Lung (tissue), 12 donors: ENCODE results near the gene ARHGAP19. TPM values are rescaled to one million over a fixed set of nuclear protein-coding genes. Genes with fewer than 3 reads are reported as not detected.

Source experiments
- ATAC-seq: fragments of 200-7000 bp; cut with Tn5 transposase; one replicate; pipeline ENCODE4 v1.9.1; 2020; ENCODE audit warnings: moderate number of reproducible peaks; ENCODE audit not compliant: insufficient read depth, low FRiP score
- DNase-seq, 3 donors: peaks; one replicate each; pipeline ENCODE4 v3.0.0-alpha.2; 2013 to 2017
- H3K27ac ChIP-seq, 2 donors: one replicate each; pipeline ENCODE4 v1.5.1; 2013; ENCODE audit warnings: mild to moderate bottlenecking in 2 of 2, moderate library complexity in 2 of 2, control low read depth in 1 of 2, inconsistent platforms in 1 of 2, low read depth in 1 of 2, low read length in 1 of 2
- H3K27me3 ChIP-seq, 3 donors: one replicate each; pipeline ENCODE4 v1.5.1; 2013; ENCODE audit warnings: low read length in 2 of 3; ENCODE audit not compliant: control insufficient read depth in 3 of 3, insufficient read depth in 3 of 3
- H3K36me3 ChIP-seq, 4 donors: one replicate each; pipeline ENCODE4 v1.5.1; 2013; ENCODE audit warnings: low read length in 4 of 4, mild to moderate bottlenecking in 1 of 4, moderate library complexity in 1 of 4; ENCODE audit not compliant: control insufficient read depth in 4 of 4, insufficient read depth in 4 of 4
- H3K4me1 ChIP-seq, 5 donors: one replicate each; pipeline ENCODE4 v1.5.1; 2013; ENCODE audit warnings: low read length in 5 of 5, mild to moderate bottlenecking in 2 of 5, moderate library complexity in 1 of 5; ENCODE audit not compliant: control insufficient read depth in 5 of 5, insufficient read depth in 5 of 5
- H3K4me3 ChIP-seq: one replicate; pipeline ENCODE4 v1.5.1; 2013; ENCODE audit warnings: mild to moderate bottlenecking, control low read depth, moderate library complexity
- H3K9ac ChIP-seq, 2 donors: one replicate each; pipeline ENCODE4 v1.5.1; 2013; ENCODE audit warnings: low read length in 2 of 2, control low read depth in 1 of 2; ENCODE audit not compliant: insufficient read depth in 1 of 2
- H3K9me3 ChIP-seq, 4 donors: one replicate each; pipeline ENCODE4 v1.5.1; 2013; ENCODE audit warnings: low read length in 3 of 4, mild to moderate bottlenecking in 1 of 4, moderate library complexity in 1 of 4; ENCODE audit not compliant: control insufficient read depth in 4 of 4, insufficient read depth in 3 of 4
- CTCF ChIP-seq: IDR thresholded peaks from 2 replicates; pipeline ENCODE4 v1.5.1; 2012; ENCODE audit warnings: mild to moderate bottlenecking; ENCODE audit errors: control extremely low read depth, extremely low read depth
- WGBS, 2 donors: extraction: QIAGEN DNeasy Blood & Tissue Kit; methylation state at CpG; one replicate each; pipeline ENCODE4 v1.1.7; 2013; 5-methylcytosine and 5-hydroxymethylcytosine counted together
- polyA plus RNA-seq, 2 donors: library from polyadenylated mRNA; stranded (reverse); fragments of 200-250 nt; gene quantifications; one replicate each; pipeline ENCODE4 v1.2.1, GENCODE V29; 2013
- total RNA-seq, 2 donors: library from RNA; depleted of rRNA in 1 of 2; stranded (reverse); fragments of >200 nt in 1 of 2; gene quantifications; one replicate each; pipeline ENCODE4 v1.2.1, GENCODE V29; 2014 to 2021
- donor health status: control.
- donor health status: control.
- donor health status: Bipolar disorder and iron deficiency.
- donor health status: healthy.
- donor health status: DM: yes; HTN: yes; CAD: no.

The ARHGAP19 gene
- total and polyA plus RNA-seq, 4 donors = 1.9 to 20.4 (median 8.5) TPM

DNA sequence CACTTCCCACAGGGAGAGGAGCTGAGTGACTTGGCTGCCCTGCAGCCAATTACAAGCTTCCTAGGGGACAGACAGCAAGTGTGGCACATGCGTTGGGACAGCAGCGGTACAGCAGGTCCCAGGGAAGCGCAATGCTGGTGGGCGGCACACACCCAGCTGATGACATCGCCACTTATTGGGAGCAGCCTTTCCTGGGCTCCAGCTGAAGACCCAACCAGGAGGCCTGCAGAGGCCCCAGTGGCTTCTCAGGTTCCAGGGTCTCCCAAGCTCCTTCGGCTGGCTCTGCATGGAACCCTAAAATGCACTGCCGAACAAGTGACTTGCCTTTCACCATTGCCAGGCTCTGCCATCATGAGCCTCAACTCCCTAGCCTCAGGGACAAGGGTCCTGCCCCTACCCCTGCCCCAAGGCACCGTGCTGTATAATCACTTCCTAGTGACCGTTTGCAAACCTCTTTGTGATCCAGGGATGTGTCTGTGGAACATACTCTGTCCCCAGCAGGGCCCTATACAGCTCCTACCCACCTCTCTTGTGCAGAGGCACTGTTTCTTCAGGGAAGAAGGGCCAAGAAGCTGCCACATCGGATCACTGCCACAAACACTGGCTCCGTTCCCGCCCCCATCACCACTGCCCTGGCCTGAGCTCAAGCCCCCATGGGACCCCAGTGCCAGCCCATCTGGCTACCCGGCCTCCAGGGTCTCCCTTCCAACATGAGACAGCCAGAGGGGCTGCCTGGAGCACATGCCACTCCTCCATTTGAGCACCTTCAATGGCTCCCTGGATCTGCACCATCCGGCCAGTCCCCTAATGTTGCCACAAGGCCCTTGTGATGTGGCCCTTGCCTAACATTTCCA is 87.4 kb downstream of the ARHGAP19 start:
- 92 to 95% methylated on average over 14 of the region's 14 CpGs for WGBS, 2 donors

GRCh38 chr10:97203220-97203619 is 89.2 kb downstream of the ARHGAP19 start:
- H3K27ac ChIP-seq = no peak overlapping the region
- DNase-seq (no peak), ATAC-seq (no peak)
- H3K9ac ChIP-seq = no peak overlapping the region
- TF ChIP-seq CTCF = no peak
- no peaks in the 10 kb centered on the region for H3K36me3 ChIP-seq
- H3K9me3 ChIP-seq = peaks cover 0 to 5% (median 0%) of the 10 kb centered on the region in 4 donors
- H3K4me1 ChIP-seq = peaks cover 0 to 4% (median 0%) of the 10 kb centered on the region in 5 donors
- H3K4me3 ChIP-seq = no peak overlapping the region
- peaks cover 0 to 16% (median 0%) of the 10 kb centered on the region in 3 donors for H3K27me3 ChIP-seq
- 91 to 94% methylated on average over 7 of the region's 7 CpGs for WGBS, 2 donors

More for the DNA sequence above, 87.4 kb downstream of the ARHGAP19 start:
- no peak for DNase-seq
- peaks cover 0 to 6% (median 0%) of the 10 kb centered on the region in 3 donors for H3K27me3 ChIP-seq
- H3K9me3 ChIP-seq = peaks cover 0 to 5% (median 0%) of the 10 kb centered on the region in 4 donors
- H3K27ac ChIP-seq = no peak overlapping the region
- H3K4me1 ChIP-seq = peaks cover 0 to 3% (median 0%) of the 10 kb centered on the region in 5 donors
- ATAC-seq = no peak
- no peak for TF ChIP-seq CTCF
- no peaks in the 10 kb centered on the region for H3K36me3 ChIP-seq
- no peak overlapping the region for H3K4me3 ChIP-seq
- H3K9ac ChIP-seq = no peak overlapping the region

DNA sequence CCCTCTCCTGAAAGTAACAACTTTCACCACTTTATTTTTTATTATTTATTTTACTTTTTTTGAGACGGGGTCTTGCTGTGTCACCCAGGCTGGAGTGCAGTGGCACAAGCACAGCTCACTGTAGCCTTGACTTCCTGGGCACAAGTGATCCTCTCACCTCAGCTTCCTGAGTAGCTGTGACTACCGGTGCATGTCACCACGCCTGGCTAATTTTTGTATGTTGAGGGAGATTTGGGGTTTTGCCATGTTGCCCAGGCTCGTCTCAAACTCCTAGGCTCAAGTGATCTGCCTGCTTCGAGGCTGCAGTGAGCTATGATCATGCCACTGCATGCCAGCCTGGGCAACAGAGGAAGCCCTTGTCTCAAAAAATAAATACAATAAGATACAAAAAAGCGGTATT is 91.8 kb downstream of the ARHGAP19 start:
- DNase-seq (no peak), ATAC-seq (no peak)
- Histone ChIP-seq H3K4me3 (no peak overlapping the region), H3K4me1 (peaks cover 0 to 6% (median 4%) of the 10 kb centered on the region in 5 donors), H3K27ac (no peak overlapping the region), H3K9me3 (peaks cover 0 to 5% (median 0%) of the 10 kb centered on the region in 4 donors), H3K9ac (no peak overlapping the region), H3K36me3 (no peaks in the 10 kb centered on the region), H3K27me3 (peaks cover 0 to 30% (median 10%) of the 10 kb centered on the region in 3 donors)
- TF ChIP-seq CTCF = no peak
- WGBS, 2 donors = 44 to 60% methylated on average over 6 of the region's 6 CpGs
